Activated CD4-positive, alpha-beta T cell treated with anti-CD3 and anti-CD28 coated beads, Interleukin-2, amount 50 U/mL, for 24 hours (primary cell): ENCODE measurements around the gene SHISA9.

ENCODE experiments used
- DNase-seq, 2 donors: peaks; one replicate each; pipeline ENCODE4 v3.0.0-alpha.2; 2020; ENCODE audit warnings: low read depth in 1 of 2, low spot score in 1 of 2

SHISA9 gene

GRCh38 chr16:12944300-12944699 lies 42.9 kb downstream of the SHISA9 start:
- DNase-seq, result no peak

- no peak for DNase-seq
Measured at GRCh38 chr16:12951392-12951791, 50.0 kb downstream of the SHISA9 start.

GRCh38 chr16:12951976-12952375 lies 50.6 kb downstream of the SHISA9 start:
- DNase-seq, result no peak

GRCh38 chr16:12958366-12958765 lies 57.0 kb downstream of the SHISA9 start:
- DNase-seq, result no peak

- DNase-seq, result no peak
Measured at GRCh38 chr16:12959072-12959471, 57.7 kb downstream of the SHISA9 start.

- DNase-seq, result no peak
Measured at GRCh38 chr16:12961626-12962025, 60.2 kb downstream of the SHISA9 start.

GRCh38 chr16:12964461-12964860 lies 63.1 kb downstream of the SHISA9 start:
- no peak for DNase-seq

GRCh38 chr16:12965274-12965804 lies 63.9 kb downstream of the SHISA9 start:
- no peak for DNase-seq

- DNase-seq, result no peak
Measured at GRCh38 chr16:12971241-12971640, 69.8 kb downstream of the SHISA9 start.

- no peak for DNase-seq
Measured at GRCh38 chr16:12972246-12972645, 70.8 kb downstream of the SHISA9 start.

DNA sequence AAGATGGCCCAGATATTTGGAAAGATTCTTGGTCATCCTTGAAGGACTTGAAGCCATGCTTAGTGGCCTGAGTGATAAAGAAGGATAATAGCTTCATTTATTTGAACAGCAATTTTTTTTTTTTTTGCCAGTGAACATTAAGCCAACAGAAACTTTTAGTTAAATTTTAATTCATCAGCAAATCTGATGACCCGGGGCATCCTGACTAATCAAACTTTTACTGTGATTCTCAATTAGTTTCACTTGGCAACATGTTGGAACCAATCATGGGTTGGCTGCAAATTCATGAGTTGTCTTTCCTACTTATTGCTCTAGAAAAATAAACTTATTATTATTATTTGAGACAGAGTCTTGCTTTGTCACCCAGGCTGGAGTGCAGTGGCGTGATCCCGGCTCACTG lies 74.4 kb downstream of the SHISA9 start:
- DNase-seq, result no peak

DNA sequence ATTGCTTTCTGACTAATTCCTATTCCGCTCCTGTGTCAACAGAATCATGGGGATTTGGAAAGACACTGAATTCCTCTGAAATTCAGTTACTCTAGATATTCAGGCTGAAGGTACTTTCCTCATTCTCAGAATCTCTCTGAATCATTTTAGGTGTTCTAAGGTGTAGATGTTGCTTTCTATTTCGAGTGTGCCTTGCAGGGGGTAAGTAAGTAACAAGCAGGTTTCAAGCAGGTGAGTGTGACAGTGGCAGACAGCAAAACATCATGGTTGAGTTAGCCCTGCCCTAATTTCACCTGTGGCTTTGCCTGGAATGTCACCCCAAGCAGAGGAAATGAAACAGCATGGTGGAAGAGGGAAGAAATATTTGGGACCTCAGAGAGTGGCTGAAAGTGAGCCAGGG lies 75.1 kb downstream of the SHISA9 start:
- no peak for DNase-seq

DNA sequence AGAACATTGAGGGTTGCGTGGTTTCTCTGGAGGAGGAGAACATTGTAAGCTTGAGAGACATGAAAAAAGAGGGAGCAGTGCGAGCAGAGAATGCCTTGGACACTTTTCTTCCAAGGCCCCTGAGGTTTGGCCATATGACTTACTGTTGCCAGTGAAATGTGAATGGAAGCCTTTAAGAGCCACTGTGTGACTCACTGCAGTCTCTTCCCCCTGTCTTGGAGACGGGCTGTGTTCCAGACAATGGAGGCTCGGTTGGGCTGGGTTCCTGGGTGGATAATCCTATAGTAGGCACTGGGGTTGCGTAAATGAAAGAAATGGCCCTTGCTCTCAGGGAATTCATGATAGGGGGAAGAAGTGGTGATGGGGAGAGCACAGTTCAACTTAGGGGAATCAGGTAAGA lies 75.5 kb downstream of the SHISA9 start:
- DNase-seq, result no peak

GRCh38 chr16:12985516-12985915 lies 84.1 kb downstream of the SHISA9 start:
- no peak for DNase-seq

DNA sequence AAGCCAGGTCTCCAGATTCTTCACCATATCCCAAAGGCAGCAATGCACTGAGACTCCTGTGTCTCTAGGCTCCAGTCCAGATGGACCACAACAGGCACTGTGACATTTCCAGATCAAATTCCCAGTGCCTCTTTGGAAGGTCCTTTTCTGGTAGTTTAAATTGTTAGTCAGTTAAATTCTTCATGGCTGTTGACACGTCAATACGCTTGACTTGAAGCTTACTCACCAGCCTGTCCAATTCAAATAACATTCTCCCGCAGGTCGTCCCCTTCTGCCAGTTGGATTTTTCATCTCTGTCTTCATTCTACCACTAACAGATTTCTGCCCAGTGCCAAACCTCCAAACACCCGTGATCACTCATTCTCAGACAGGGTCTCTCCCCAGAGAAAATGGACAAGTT lies 86.7 kb downstream of the SHISA9 start:
- no peak for DNase-seq

- no peak for DNase-seq
Measured at GRCh38 chr16:12992066-12992465, 90.7 kb downstream of the SHISA9 start.

DNA sequence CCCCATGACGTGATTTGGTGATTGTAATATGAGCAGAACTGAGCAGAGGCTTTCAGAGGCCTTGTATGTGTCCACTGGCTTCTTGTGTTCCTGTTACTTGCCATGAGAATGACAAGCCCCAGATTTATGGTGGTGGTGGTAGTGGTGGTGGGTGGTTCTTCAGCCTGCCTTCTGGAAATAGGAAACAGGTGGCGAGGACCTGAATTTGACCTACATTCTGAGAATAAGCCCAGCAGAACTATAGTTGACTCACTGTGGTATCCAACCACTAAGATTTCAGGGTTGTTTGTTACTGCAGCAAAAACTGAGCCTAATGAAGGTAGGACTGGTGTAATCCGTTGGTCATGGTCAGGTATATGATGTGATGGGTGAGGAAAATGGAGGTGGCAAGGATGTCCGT lies 93.0 kb downstream of the SHISA9 start:
- DNase-seq, result no peak

DNA sequence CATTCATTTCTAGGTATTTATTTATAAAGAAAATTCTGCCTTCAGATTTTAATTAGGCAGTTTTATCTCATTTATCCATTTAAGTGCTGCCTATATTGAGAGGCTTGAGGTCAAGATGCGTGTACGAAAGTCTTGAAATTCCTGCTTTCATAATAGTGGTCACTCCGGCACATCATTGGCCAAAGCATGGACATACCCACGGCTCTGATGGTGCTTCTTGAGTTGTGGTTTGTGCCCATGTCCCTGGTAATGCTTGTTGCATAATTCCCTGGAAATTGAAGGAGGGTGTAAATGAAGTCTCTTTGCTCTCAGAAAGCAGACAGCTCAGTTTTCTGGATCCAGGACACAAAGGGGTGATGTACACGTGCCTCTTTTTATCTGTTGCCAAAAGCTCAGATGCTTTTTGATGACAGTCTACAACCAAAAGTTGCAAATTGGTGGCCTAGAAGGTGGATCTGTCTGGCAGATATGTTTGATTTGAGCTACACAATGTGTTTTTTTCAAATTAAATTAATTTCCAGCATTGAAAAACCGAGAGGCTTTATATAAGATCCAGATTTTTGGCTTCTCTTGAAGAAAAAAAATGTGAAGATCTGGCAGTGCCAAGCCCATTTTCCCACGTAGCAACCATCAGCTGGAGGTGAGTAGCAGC lies 94.4 kb downstream of the SHISA9 start:
- no peak for DNase-seq

- DNase-seq, result no peak
Measured at GRCh38 chr16:12998361-12999085, 97.1 kb downstream of the SHISA9 start.

- no peak for DNase-seq
Measured at GRCh38 chr16:12999368-12999767, 98.0 kb downstream of the SHISA9 start.

DNA sequence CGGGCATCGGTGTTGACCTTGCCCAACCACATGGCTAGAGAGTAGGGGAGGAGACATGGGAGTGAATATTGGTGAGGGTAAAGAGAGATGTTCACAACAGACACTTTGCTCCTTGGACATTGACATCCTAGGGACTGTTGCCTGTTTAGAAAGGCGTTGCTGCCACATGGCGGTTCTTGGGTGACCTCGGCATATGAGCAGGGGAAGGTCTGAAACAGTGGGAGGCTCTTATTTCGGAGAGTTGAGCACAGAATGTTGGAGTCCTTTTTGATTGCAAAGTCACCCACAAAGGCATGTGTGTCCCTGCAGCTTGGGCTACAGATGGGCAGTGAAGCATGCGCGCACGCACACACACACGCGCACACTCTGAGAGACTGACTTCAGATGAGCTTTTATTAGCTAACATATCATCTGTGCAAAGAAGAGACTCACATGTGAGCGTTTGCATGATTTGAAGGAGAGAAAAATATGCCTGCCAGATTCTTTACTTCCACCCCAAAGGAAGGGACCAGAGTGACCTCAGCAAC lies 104.4 kb downstream of the SHISA9 start:
- no peak for DNase-seq

GRCh38 chr16:13012601-13013000 lies 111.2 kb downstream of the SHISA9 start:
- DNase-seq, result no peak
